CD8-positive, alpha-beta memory T cell (primary cell): ENCODE data around the gene SCN2A. TPM values are rescaled to one million over a fixed set of nuclear protein-coding genes. Genes with fewer than 3 reads are reported as not detected.

Source experiments
- CTCF ChIA-PET: fragments of 350-600 bp; sonication (Branson Sonifier 250); formaldehyde crosslinking; loops from one replicate; lab custom pipeline; 2021; ENCODE audit warnings: antibody characterized with exemption; lab: Charles Lee
- POLR2A ChIA-PET: fragments of 350-600 bp; sonication (Branson Sonifier 250); formaldehyde crosslinking; loops from one replicate; lab custom pipeline; 2021; ENCODE audit warnings: antibody characterized with exemption; lab: Charles Lee
- DNase-seq, 5 donors: peaks; one replicate each; pipeline versions ENCODE4 v3.0.0 to v3.0.0-alpha.2; 2020 to 2022; ENCODE audit warnings: mixed read lengths in 1 of 5
- H3K27ac ChIP-seq: one replicate; pipeline ENCODE4 v1.7.0; 2013; ENCODE audit warnings: low read depth, mild to moderate bottlenecking, low read length, moderate library complexity
- H3K27me3 ChIP-seq: 2 replicates; pipeline ENCODE4 v1.7.0; 2013; ENCODE audit warnings: low read length, mild to moderate bottlenecking; ENCODE audit not compliant: insufficient read depth, poor library complexity, severe bottlenecking
- H3K36me3 ChIP-seq: 2 replicates; pipeline ENCODE4 v1.7.0; 2013; ENCODE audit warnings: mild to moderate bottlenecking, low read length, moderate library complexity; ENCODE audit not compliant: insufficient read depth
- H3K4me1 ChIP-seq: 2 replicates; pipeline ENCODE4 v1.7.0; 2013; ENCODE audit warnings: mild to moderate bottlenecking, low read length, moderate library complexity; ENCODE audit not compliant: insufficient read depth
- H3K4me3 ChIP-seq: 2 replicates; pipeline ENCODE4 v1.7.0; 2013; ENCODE audit warnings: mild to moderate bottlenecking, low read length
- H3K9me3 ChIP-seq: 2 replicates; pipeline ENCODE4 v1.7.0; 2013; ENCODE audit warnings: mild to moderate bottlenecking, low read length
- H3K27ac Mint-ChIP-seq, 8 donors: one replicate each; pipeline ENCODE4 v1.8.0; 2020 to 2021; ENCODE audit warnings: mixed read lengths in 8 of 8, mild to moderate bottlenecking in 6 of 8, inconsistent platforms in 3 of 8, moderate library complexity in 3 of 8
- H3K27me3 Mint-ChIP-seq, 2 donors: one replicate each; pipeline ENCODE4 v1.8.0; 2020 to 2021; ENCODE audit warnings: mixed read lengths in 2 of 2, mild to moderate bottlenecking in 1 of 2, moderate library complexity in 1 of 2
- H3K36me3 Mint-ChIP-seq, 3 donors: one replicate each; pipeline ENCODE4 v1.8.0; 2020 to 2021; ENCODE audit warnings: mixed read lengths in 3 of 3, inconsistent platforms in 1 of 3, mild to moderate bottlenecking in 1 of 3
- H3K4me1 Mint-ChIP-seq, 3 donors: one replicate each; pipeline ENCODE4 v1.8.0; 2020 to 2021; ENCODE audit warnings: mixed read lengths in 3 of 3, inconsistent platforms in 1 of 3, mild to moderate bottlenecking in 1 of 3
- H3K4me3 Mint-ChIP-seq, 7 donors: one replicate each; pipeline ENCODE4 v1.8.0; 2020 to 2021; ENCODE audit warnings: mixed read lengths in 7 of 7, mild to moderate bottlenecking in 6 of 7, moderate library complexity in 4 of 7, inconsistent platforms in 2 of 7
- H3K9me3 Mint-ChIP-seq, 5 donors: one replicate each; pipeline ENCODE4 v1.8.0; 2020 to 2022; ENCODE audit warnings: mixed read lengths in 5 of 5, mild to moderate bottlenecking in 3 of 5, moderate library complexity in 2 of 5, inconsistent platforms in 1 of 5
- polyA plus RNA-seq: library from polyadenylated mRNA; unstranded; fragments of 300-500 nt; fragmentation: Illumina TruSeq; gene quantifications from one replicate; pipeline ENCODE4 v1.2.3, GENCODE V29; 2021
- total RNA-seq, 2 experiments: library from RNA; stranded (reverse); gene quantifications; one replicate each; pipeline ENCODE4 v1.2.3, GENCODE V29; 2021

Gene SCN2A
- total and polyA plus RNA-seq, 3 experiments from 2014 or later, result not detected

DNA sequence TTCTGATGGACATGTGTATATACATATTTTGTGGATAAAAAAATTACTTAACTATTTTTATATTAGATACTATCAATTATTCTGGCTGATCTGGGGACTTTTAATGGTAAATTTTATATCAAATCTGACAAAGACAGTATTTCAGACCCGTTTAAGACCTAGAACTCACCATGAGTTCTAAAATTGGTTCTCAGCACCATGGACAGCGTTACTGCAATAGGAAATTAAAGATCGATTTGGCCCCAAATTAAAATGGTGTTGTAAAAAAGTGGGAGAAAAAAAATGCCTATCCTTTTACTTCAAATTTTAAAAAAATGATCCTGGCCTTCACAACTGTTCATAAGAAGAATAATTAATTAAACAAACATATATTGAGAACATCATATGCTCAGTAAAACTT, 919 bp upstream of the SCN2A start:
- Mint-ChIP-seq H3K4me1 (no peaks in the 10 kb centered on the region), H3K36me3 (no peaks in the 10 kb centered on the region), H3K27me3 (no peaks in the 10 kb centered on the region), H3K27ac (no peak overlapping the region), H3K4me3 (no peak overlapping the region), H3K9me3 (peaks cover 0 to 8% (median 0%) of the 10 kb centered on the region in 5 donors)
- H3K27ac ChIP-seq, result no peak overlapping the region
- H3K4me3 ChIP-seq, result no peak overlapping the region
- H3K9me3 ChIP-seq, result no peaks in the 10 kb centered on the region
- H3K4me1 ChIP-seq, result no peaks in the 10 kb centered on the region
- ChIA-PET POLR2A (no interaction called here), CTCF (no interaction called here)
- H3K27me3 ChIP-seq, result no peaks in the 10 kb centered on the region
- no peaks in the 10 kb centered on the region for H3K36me3 ChIP-seq
- no peak for DNase-seq

DNA sequence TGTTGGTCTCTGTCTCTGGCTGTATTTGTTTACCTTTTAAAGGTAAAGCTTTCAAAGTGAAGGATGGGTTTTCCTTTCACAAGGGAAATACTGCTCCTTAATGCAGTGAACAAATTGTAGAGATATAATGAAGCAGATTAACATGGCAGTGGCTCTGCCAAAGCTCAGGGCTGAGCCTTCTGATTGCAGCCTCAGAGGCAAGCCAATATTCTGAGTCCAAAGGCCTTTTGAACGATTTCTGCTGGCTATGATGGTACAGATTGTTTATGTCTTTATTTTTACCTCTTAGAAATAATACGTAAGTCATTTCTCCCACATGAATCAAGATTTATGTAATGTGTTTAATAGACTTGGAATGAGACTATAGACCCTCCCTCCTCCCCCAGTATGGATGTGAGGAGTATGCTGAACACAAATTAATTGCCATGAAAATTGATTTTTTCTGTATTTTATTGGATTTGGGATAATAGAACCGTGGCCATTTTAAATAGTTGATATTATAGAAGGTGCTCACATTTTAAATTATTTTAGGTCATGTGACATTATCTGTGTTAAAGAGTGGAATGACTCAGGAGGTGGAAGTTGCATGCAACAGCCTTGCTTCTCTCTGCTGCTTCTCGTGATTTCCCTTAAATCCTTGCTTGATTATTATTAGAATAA, 772 bp downstream of the SCN2A start:
- Mint-ChIP-seq H3K27me3 (no peaks in the 10 kb centered on the region), H3K9me3 (peaks cover 0 to 8% (median 0%) of the 10 kb centered on the region in 5 donors), H3K36me3 (no peaks in the 10 kb centered on the region), H3K4me3 (no peak overlapping the region), H3K27ac (no peak overlapping the region), H3K4me1 (no peaks in the 10 kb centered on the region)
- no peak overlapping the region for H3K27ac ChIP-seq
- DNase-seq, result no peak
- H3K4me1 ChIP-seq, result no peaks in the 10 kb centered on the region
- H3K36me3 ChIP-seq, result no peaks in the 10 kb centered on the region
- H3K4me3 ChIP-seq, result no peak overlapping the region
- H3K9me3 ChIP-seq, result no peaks in the 10 kb centered on the region
- POLR2A ChIA-PET, result no interaction called here
- CTCF ChIA-PET, result no interaction called here
- no peaks in the 10 kb centered on the region for H3K27me3 ChIP-seq

DNA sequence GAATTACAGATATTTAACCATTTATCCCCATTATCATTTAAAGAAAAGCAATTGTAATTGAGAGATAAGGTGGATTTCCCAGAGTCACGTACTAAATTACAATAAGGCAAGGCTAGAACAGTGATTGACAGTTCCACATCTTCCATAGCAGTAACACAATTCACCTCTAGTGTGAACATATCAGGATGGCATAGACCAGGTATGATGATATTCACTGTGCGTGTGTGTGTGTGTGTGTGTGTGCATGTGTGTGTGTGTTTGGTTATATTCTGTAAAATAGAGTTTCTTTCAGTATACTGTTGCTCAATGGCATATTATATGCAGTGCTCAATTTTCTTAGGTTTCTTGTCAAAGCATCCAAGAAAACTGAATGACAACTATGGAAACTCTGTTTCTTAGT, 1.7 kb downstream of the SCN2A start:
- Mint-ChIP-seq H3K9me3 (peaks cover 0 to 8% (median 0%) of the 10 kb centered on the region in 5 donors), H3K27ac (no peak overlapping the region), H3K27me3 (no peaks in the 10 kb centered on the region), H3K36me3 (no peaks in the 10 kb centered on the region), H3K4me3 (no peak overlapping the region), H3K4me1 (no peaks in the 10 kb centered on the region)
- H3K4me1 ChIP-seq, result no peaks in the 10 kb centered on the region
- no peak for DNase-seq
- no peaks in the 10 kb centered on the region for H3K27me3 ChIP-seq
- POLR2A ChIA-PET, result no interaction called here
- no peak overlapping the region for H3K4me3 ChIP-seq
- no peaks in the 10 kb centered on the region for H3K36me3 ChIP-seq
- CTCF ChIA-PET, result no interaction called here
- no peak overlapping the region for H3K27ac ChIP-seq
- H3K9me3 ChIP-seq, result no peaks in the 10 kb centered on the region

DNA sequence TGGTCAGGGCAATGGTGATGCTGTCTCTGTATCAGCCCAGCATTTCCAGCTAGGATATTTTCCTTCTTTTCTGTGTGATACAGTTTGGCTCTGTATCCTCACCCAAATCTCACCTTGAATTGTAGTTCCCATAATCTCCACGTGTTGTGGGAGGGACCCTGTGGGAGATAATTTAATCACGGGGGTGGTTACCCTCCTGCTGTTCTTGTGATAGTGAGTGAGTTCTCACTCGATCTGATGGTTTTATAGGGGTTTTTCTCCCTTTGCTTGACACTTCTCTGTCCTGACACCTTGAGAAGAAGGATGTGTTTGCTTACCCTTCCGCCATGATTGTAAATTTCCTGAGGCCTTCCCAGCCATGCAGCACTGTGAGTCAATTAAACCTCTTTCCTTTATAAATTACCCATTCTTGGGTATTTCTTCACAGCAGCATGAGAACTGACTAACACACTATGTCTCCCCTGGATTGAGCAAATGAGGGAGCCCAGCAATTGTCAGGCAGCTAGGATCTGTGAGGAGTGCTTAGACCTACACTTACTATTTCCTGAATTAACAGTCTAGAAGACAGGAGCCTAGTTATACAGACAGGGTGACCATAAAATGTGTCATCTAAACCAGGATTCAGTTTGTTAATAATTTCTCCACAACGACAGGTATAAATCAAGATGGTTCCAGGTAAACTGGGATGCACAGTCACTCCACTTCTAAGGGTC, 6.0 kb downstream of the SCN2A start:
- DNase-seq, result no peak
- Histone ChIP-seq H3K9me3 (no peaks in the 10 kb centered on the region), H3K4me1 (no peaks in the 10 kb centered on the region), H3K27me3 (no peaks in the 10 kb centered on the region), H3K4me3 (no peak overlapping the region), H3K36me3 (no peaks in the 10 kb centered on the region), H3K27ac (no peak overlapping the region)
- no peaks in the 10 kb centered on the region for H3K9me3 Mint-ChIP-seq
- H3K4me1 Mint-ChIP-seq, result no peaks in the 10 kb centered on the region
- H3K27me3 Mint-ChIP-seq, result no peaks in the 10 kb centered on the region
- ChIA-PET POLR2A (no interaction called here), CTCF (no interaction called here)
- H3K27ac Mint-ChIP-seq, result no peak overlapping the region
- H3K36me3 Mint-ChIP-seq, result no peaks in the 10 kb centered on the region
- peak overlapping the region in 1 of 7 donors; percentile 27 for H3K4me3 Mint-ChIP-seq

DNA sequence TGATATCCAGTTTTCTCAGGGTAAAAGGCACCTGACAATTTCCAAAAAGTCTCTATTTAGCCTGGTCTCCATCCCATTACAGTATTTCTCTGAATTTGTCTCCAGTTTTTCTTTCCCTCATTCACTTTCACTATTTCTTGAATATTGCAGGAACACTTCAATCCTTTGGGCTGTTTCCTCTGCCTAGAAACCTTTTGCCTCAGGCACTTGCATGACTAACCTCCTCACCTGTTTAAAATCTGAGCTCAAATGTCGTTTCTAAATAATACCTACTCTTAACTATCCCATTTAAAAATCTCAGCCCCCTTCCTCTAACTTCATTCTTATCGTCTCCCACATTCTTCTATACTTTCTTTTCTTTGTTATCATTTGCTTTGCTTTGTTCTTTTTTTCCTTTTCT, 9.0 kb downstream of the SCN2A start:
- Mint-ChIP-seq H3K9me3 (no peaks in the 10 kb centered on the region), H3K4me3 (no peak overlapping the region), H3K27me3 (peaks cover 1 to 5% of the 10 kb centered on the region in 2 donors), H3K27ac (no peak overlapping the region), H3K36me3 (no peaks in the 10 kb centered on the region), H3K4me1 (no peaks in the 10 kb centered on the region)
- Histone ChIP-seq H3K27me3 (no peaks in the 10 kb centered on the region), H3K4me1 (no peaks in the 10 kb centered on the region), H3K27ac (no peak overlapping the region), H3K36me3 (no peaks in the 10 kb centered on the region), H3K9me3 (no peaks in the 10 kb centered on the region), H3K4me3 (no peak overlapping the region)
- POLR2A ChIA-PET, result no interaction called here
- no peak for DNase-seq
- CTCF ChIA-PET, result no interaction called here

DNA sequence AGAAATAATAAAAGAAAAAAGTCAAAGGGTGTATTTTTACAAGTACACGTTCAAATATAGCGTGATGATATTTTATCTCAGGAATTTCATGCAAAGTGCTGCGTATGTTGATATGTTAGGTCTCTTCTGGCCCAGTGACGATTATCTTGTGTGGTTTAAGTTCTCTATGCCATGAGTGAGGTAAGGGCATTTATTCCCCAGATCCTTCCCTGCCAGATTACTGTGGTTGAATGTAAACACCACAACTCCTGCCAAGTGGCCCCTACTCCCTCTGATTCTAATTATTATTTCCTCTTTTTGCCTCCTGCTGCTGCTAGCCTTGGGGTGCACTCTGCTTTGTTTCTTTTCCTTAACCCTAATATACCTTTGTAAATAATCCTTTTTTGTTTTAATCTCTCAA, 12.2 kb downstream of the SCN2A start:
- Histone ChIP-seq H3K27ac (no peak overlapping the region), H3K9me3 (no peaks in the 10 kb centered on the region), H3K4me1 (no peaks in the 10 kb centered on the region), H3K4me3 (no peak overlapping the region), H3K36me3 (no peaks in the 10 kb centered on the region), H3K27me3 (no peaks in the 10 kb centered on the region)
- CTCF ChIA-PET, result no interaction called here
- Mint-ChIP-seq H3K9me3 (no peaks in the 10 kb centered on the region), H3K4me3 (no peak overlapping the region), H3K27me3 (peaks cover 1 to 5% of the 10 kb centered on the region in 2 donors), H3K4me1 (no peaks in the 10 kb centered on the region), H3K27ac (no peak overlapping the region), H3K36me3 (no peaks in the 10 kb centered on the region)
- no peak for DNase-seq
- POLR2A ChIA-PET, result no interaction called here

DNA sequence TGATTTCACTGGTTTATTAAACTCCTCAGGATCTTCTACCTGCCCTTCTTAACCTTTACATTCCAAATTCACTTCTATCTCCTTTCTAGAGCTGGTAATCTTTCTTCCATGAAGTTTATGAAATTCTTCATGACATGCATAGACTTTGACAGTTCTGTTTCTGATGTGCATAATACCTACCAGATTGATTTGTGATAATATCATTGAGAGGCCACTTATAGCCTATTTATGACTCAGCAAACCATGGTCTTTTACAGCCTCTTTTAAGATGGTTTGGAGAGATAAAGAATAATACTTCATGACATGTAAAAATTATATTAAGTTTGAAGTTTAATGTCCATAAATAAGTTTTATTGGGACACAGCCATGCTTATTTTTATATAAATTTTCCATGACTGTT, 14.0 kb downstream of the SCN2A start:
- H3K9me3 Mint-ChIP-seq, result peaks cover 0 to 2% (median 0%) of the 10 kb centered on the region in 5 donors
- H3K36me3 ChIP-seq, result no peaks in the 10 kb centered on the region
- no peak overlapping the region for H3K4me3 ChIP-seq
- no peaks in the 10 kb centered on the region for H3K9me3 ChIP-seq
- no peaks in the 10 kb centered on the region for H3K4me1 ChIP-seq
- DNase-seq, result no peak
- POLR2A ChIA-PET, result no interaction called here
- H3K27me3 Mint-ChIP-seq, result peaks cover 1 to 5% of the 10 kb centered on the region in 2 donors
- CTCF ChIA-PET, result no interaction called here
- no peaks in the 10 kb centered on the region for H3K27me3 ChIP-seq
- H3K36me3 Mint-ChIP-seq, result no peaks in the 10 kb centered on the region
- H3K4me3 Mint-ChIP-seq, result no peak overlapping the region
- no peak overlapping the region for H3K27ac Mint-ChIP-seq
- no peaks in the 10 kb centered on the region for H3K4me1 Mint-ChIP-seq
- no peak overlapping the region for H3K27ac ChIP-seq

DNA sequence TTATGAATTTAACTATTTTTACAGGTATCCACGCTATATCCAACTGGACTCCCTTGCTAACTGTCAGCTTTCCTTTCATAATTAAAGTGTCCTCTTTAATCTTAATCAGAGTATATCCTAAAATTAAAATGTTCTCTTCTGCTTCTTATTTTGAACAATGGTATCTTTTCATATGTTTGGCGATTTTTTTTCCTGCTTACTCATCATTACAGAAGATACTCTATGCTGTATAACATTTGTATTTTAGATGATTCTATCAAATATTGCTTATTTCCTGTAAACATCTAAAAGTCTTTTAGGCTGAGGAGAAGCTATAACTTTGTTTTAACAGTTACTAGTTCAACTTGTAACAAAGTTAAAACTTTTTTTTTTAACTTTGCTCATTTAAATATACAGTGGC, 17.4 kb downstream of the SCN2A start:
- H3K9me3 ChIP-seq, result no peaks in the 10 kb centered on the region
- H3K27ac ChIP-seq, result no peak overlapping the region
- H3K9me3 Mint-ChIP-seq, result peaks cover 0 to 2% (median 1%) of the 10 kb centered on the region in 5 donors
- no peaks in the 10 kb centered on the region for H3K36me3 Mint-ChIP-seq
- ChIA-PET CTCF (no interaction called here), POLR2A (no interaction called here)
- no peaks in the 10 kb centered on the region for H3K36me3 ChIP-seq
- H3K4me3 ChIP-seq, result no peak overlapping the region
- H3K4me1 Mint-ChIP-seq, result no peaks in the 10 kb centered on the region
- H3K27ac Mint-ChIP-seq, result no peak overlapping the region
- no peaks in the 10 kb centered on the region for H3K27me3 ChIP-seq
- H3K4me1 ChIP-seq, result no peaks in the 10 kb centered on the region
- H3K4me3 Mint-ChIP-seq, result no peak overlapping the region
- DNase-seq, result no peak
- no peaks in the 10 kb centered on the region for H3K27me3 Mint-ChIP-seq
